ENCODE results near the gene GPSM1. TPM values are rescaled to one million over a fixed set of nuclear protein-coding genes. Genes with fewer than 3 reads are reported as not detected.

GPSM1 gene
- total RNA-seq, 1 experiment from 2014 or later = 24.7 TPM

DNA sequence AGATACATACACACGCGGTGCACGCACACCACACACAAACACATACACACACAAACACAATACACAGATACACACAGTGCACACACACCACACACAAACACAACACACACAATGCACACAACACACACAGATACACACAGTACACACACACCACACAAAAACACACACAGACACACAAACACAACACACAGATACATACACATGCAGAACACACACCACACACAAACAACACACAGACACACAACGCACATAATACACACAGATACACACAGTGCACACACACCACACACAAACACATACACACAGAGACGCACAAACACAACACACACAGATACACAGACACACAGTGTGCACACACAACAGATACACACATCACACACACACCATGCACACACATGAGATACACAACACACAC is 17.5 kb upstream of the GPSM1 start:
- peaks cover under 1% of the 10 kb centered on the region; the same call in 1 of the 2 replicates for H3K27me3 Mint-ChIP-seq (ENCODE audit: low read depth)
- Histone ChIP-seq H2AK5ac (ENCODE audit: insufficient read length, low read length) (no peak overlapping the region), H3K23me2 (ENCODE audit: insufficient read length, low read depth, low read length, poor library complexity, severe bottlenecking) (no peaks in the 10 kb centered on the region), H3K9me3 (ENCODE audit: control insufficient read depth, low read depth, low read length) (no peaks in the 10 kb centered on the region), H3K27ac (ENCODE audit: insufficient read length, low read depth, low read length) (no peak overlapping the region), H2BK20ac (ENCODE audit: low read depth, low read length, poor library complexity, severe bottlenecking) (no peak overlapping the region), H3K4me2 (ENCODE audit: insufficient read depth, insufficient read length, low read length) (no peak overlapping the region), H3K23ac (ENCODE audit: insufficient read length, low read depth, low read length) (no peak overlapping the region), H2BK120ac (ENCODE audit: low read depth, low read length, poor library complexity, severe bottlenecking) (no peak overlapping the region), H3K9ac (ENCODE audit: extremely low read depth, insufficient read length, low read length) (no peak overlapping the region), H3K27me3 (ENCODE audit: insufficient read depth, low read length) (no peaks in the 10 kb centered on the region), H3K79me2 (ENCODE audit: insufficient read depth, low read length) (no peaks in the 10 kb centered on the region), H2BK12ac (ENCODE audit: insufficient read length, low read depth, low read length) (no peak overlapping the region), H2BK15ac (ENCODE audit: low read depth, low read length) (no peak overlapping the region), H4K20me1 (ENCODE audit: control insufficient read depth, insufficient read depth, insufficient read length) (no peaks in the 10 kb centered on the region), H3K18ac (ENCODE audit: insufficient read length, low read depth, low read length) (no peak overlapping the region), H3T11ph (ENCODE audit: low read length) (no peak overlapping the region), H3K4me1 (ENCODE audit: insufficient read depth, low read length) (no peaks in the 10 kb centered on the region), H3K4ac (ENCODE audit: low read depth, low read length) (no peak overlapping the region), H4K8ac (replicated peaks; ENCODE audit: insufficient read length, low read depth, low read length) (no peak overlapping the region), H3K79me1 (ENCODE audit: insufficient read depth, low read depth, low read length, poor library complexity, severe bottlenecking) (no peaks in the 10 kb centered on the region), H3K14ac (ENCODE audit: insufficient read depth, low read length) (no peak overlapping the region), H4K5ac (ENCODE audit: insufficient read length, low read depth, low read length) (no peak overlapping the region), H2BK5ac (ENCODE audit: insufficient read length, low read length) (no peak overlapping the region), H2AFZ (ENCODE audit: low read length) (no peak overlapping the region), H4K91ac (ENCODE audit: insufficient read length, low read depth, low read length) (no peak overlapping the region), H3K56ac (ENCODE audit: insufficient read length, low read depth, low read length) (no peak overlapping the region)
- no peaks in the 10 kb centered on the region for H3K4me1 Mint-ChIP-seq
- no peak overlapping the region for H3K27ac Mint-ChIP-seq
- no CpG with 5 or more reads among the region's 5 CpGs for WGBS (ENCODE audit: extremely low coverage, insufficient read length, low lambda C conversion rate)
- H3K9me3 Mint-ChIP-seq = no peaks in the 10 kb centered on the region; a peak in 1 of 5 replicates
- TF ChIP-seq, protein P1, sequence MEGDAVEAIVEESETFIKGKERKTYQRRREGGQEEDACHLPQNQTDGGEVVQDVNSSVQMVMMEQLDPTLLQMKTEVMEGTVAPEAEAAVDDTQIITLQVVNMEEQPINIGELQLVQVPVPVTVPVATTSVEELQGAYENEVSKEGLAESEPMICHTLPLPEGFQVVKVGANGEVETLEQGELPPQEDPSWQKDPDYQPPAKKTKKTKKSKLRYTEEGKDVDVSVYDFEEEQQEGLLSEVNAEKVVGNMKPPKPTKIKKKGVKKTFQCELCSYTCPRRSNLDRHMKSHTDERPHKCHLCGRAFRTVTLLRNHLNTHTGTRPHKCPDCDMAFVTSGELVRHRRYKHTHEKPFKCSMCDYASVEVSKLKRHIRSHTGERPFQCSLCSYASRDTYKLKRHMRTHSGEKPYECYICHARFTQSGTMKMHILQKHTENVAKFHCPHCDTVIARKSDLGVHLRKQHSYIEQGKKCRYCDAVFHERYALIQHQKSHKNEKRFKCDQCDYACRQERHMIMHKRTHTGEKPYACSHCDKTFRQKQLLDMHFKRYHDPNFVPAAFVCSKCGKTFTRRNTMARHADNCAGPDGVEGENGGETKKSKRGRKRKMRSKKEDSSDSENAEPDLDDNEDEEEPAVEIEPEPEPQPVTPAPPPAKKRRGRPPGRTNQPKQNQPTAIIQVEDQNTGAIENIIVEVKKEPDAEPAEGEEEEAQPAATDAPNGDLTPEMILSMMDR (conservative IDR thresholded peaks at IDR 0.05) = no peak
- H3K36me3 Mint-ChIP-seq (ENCODE audit: insufficient read depth in 1 of 3, low read depth in 3 of 3) = peaks cover 0 to 4% (median 0%) of the 10 kb centered on the region in 3 experiments; a peak in 2 of 7 replicates
- no peak overlapping the region for H3K4me3 Mint-ChIP-seq
- no peak for DNase-seq
